Activated CD4-positive, alpha-beta T cell treated with anti-CD3 and anti-CD28 coated beads, Interleukin-2, amount 50 U/mL, for 24 hours (primary cell): ENCODE data around the gene B3GNT8.
A peak's percentile ranks its signal among the peaks of the same experiment; 100 is the strongest.
"Not testable (repeated sequence)": the region's sequence is repeated elsewhere in the genome, so short reads cannot be mapped to it uniquely, and the experiment has no call there.

Experiments
- DNase-seq, 2 donors: peaks; one replicate each; pipeline ENCODE4 v3.0.0-alpha.2; 2020; ENCODE audit warnings: low read depth in 1 of 2, low spot score in 1 of 2

Gene B3GNT8

GRCh38 chr19:41426952-41427646 is at the start of gene B3GNT8:
Gene B3GNT8 (minus strand): TSS chr19:41427374. CDS start chr19:41426778, 596 bp downstream.
- peak in 1 of 2 donors; percentile 21 for DNase-seq

GRCh38 chr19:41476583-41476982 is 49.4 kb upstream of the B3GNT8 start:
- no peak for DNase-seq

GRCh38 chr19:41463257-41464256 is 36.4 kb upstream of the B3GNT8 start:
- not testable (repeated sequence) for DNase-seq

GRCh38 chr19:41462497-41462896 is 35.3 kb upstream of the B3GNT8 start:
- no peak for DNase-seq

- no peak for DNase-seq
Observed at GRCh38 chr19:41457241-41457640, 30.1 kb upstream of the B3GNT8 start.

GRCh38 chr19:41456342-41456918 is 29.3 kb upstream of the B3GNT8 start:
- no peak for DNase-seq

- no peak for DNase-seq
Observed at GRCh38 chr19:41455936-41456335, 28.8 kb upstream of the B3GNT8 start.

GRCh38 chr19:41452584-41453275 is 25.6 kb upstream of the B3GNT8 start:
- DNase-seq: no peak

GRCh38 chr19:41449865-41450178 is 22.6 kb upstream of the B3GNT8 start:
- DNase-seq: no peak

- DNase-seq: peak; percentile 48 to 62
Observed at GRCh38 chr19:41449079-41449864, 22.1 kb upstream of the B3GNT8 start.

- DNase-seq: no peak
Observed at GRCh38 chr19:41447732-41448332, 20.7 kb upstream of the B3GNT8 start.

- DNase-seq: no peak
Observed at GRCh38 chr19:41445575-41445974, 18.4 kb upstream of the B3GNT8 start.

GRCh38 chr19:41443813-41444455 is 16.8 kb upstream of the B3GNT8 start:
- DNase-seq: no peak

- no peak for DNase-seq
Observed at GRCh38 chr19:41442473-41443355, 15.5 kb upstream of the B3GNT8 start, which contains the start of gene ERICH4. Gene ERICH4 (plus strand): TSS chr19:41443156. CDS start chr19:41443170, 14 bp downstream.

- DNase-seq: no peak
Observed at GRCh38 chr19:41441321-41441945, 14.3 kb upstream of the B3GNT8 start.

GRCh38 chr19:41439441-41440222 is 12.5 kb upstream of the B3GNT8 start, which contains the start of gene DMAC2:
Gene DMAC2 (minus strand): TSS chr19:41439912. CDS start chr19:41439899, 13 bp downstream.
- peak; percentile 87 to 96 for DNase-seq

- no peak for DNase-seq
Observed at GRCh38 chr19:41437944-41438574, 10.9 kb upstream of the B3GNT8 start.
